H1 (cell line): ENCODE measurements around the gene KIAA0513. TPM values are rescaled to one million over a fixed set of nuclear protein-coding genes. Genes with fewer than 3 reads are reported as not detected.

Experiments
- CTCF ChIA-PET: fragments of 300-600 bp; sonication (Branson Sonifier 250); formaldehyde crosslinking; loops from one replicate; lab custom pipeline; 2021; ENCODE audit not compliant: partially characterized antibody; lab: Charles Lee
- POLR2A ChIA-PET: fragments of 300-600 bp; sonication (Branson Sonifier 250); formaldehyde crosslinking; loops from one replicate; lab custom pipeline; 2021; ENCODE audit warnings: inconsistent platforms; ENCODE audit not compliant: partially characterized antibody; lab: Charles Lee
- DNase-seq, 2 experiments: peaks; one replicate each; pipeline versions ENCODE4 v3.0.0 to v3.0.0-alpha.2; 2010 to 2022; ENCODE audit warnings: low spot score in 2 of 2, low read depth in 1 of 2, mixed read lengths in 1 of 2
- FAIRE-seq: peaks from 2 replicates; lab custom pipeline; 2011; peaks lifted over from hg19 to GRCh38; lab: Jason Lieb, UNC
- H2AFZ ChIP-seq: 2 replicates; pipeline ENCODE4 v1.8.1; 2012; ENCODE audit warnings: low read length, inconsistent platforms
- H2AK5ac ChIP-seq: 2 replicates; pipeline ENCODE4 v1.6.1; 2013; ENCODE audit warnings: low read depth, low read length
- H2BK120ac ChIP-seq: replicated peaks from 2 replicates; pipeline ENCODE3; 2013; ENCODE audit warnings: low read depth, low read length, inconsistent platforms
- H2BK12ac ChIP-seq: 2 replicates; pipeline ENCODE4 v1.6.1; 2013; ENCODE audit warnings: low read depth, low read length
- H2BK15ac ChIP-seq: 2 replicates; pipeline ENCODE4 v1.6.1; 2013; ENCODE audit warnings: low read length
- H2BK20ac ChIP-seq: 2 replicates; pipeline ENCODE4 v1.6.1; 2013; ENCODE audit warnings: low read length
- H2BK5ac ChIP-seq: 2 replicates; pipeline ENCODE4 v1.6.1; 2013; ENCODE audit warnings: low read depth, low read length
- H3K14ac ChIP-seq: 2 replicates; pipeline ENCODE4 v1.6.1; 2013; ENCODE audit warnings: inconsistent platforms; ENCODE audit not compliant: insufficient read length
- H3K18ac ChIP-seq: 2 replicates; pipeline ENCODE4 v1.6.1; 2013; ENCODE audit warnings: low read length; ENCODE audit errors: extremely low read depth
- H3K23ac ChIP-seq: 2 replicates; pipeline ENCODE4 v1.6.1; 2013; ENCODE audit warnings: inconsistent platforms; ENCODE audit not compliant: insufficient read length
- H3K23me2 ChIP-seq: 2 replicates; pipeline ENCODE4 v1.6.1; 2013; ENCODE audit warnings: low read depth, low read length
- H3K27ac ChIP-seq: 2 replicates; pipeline ENCODE4 v1.6.1; 2011; ENCODE audit warnings: low read depth, low read length, inconsistent platforms
- H3K27me3 ChIP-seq, 4 experiments: replicated peaks in 1 of 4; 1 replicate in 1 of 4; 2 replicates in 3 of 4; pipeline versions ENCODE4 v1.6.1 to v1.8.1; 2011 to 2013; ENCODE audit warnings: low read length in 3 of 4, mild to moderate bottlenecking in 3 of 4, inconsistent platforms in 2 of 4, mixed read lengths in 2 of 4, moderate library complexity in 1 of 4; ENCODE audit not compliant: control insufficient read depth in 3 of 4, insufficient read depth in 3 of 4; ENCODE audit errors: extremely low read depth in 1 of 4
- H3K36me3 ChIP-seq, 4 experiments: 2 replicates each; pipeline versions ENCODE4 v1.6.1 to v1.8.1; 2011 to 2013; ENCODE audit warnings: mild to moderate bottlenecking in 4 of 4, low read length in 3 of 4, moderate library complexity in 2 of 4, control low read depth in 1 of 4, inconsistent platforms in 1 of 4; ENCODE audit not compliant: insufficient read depth in 4 of 4, control insufficient read depth in 2 of 4
- H3K4ac ChIP-seq: replicated peaks from 2 replicates; pipeline ENCODE3; 2013; ENCODE audit warnings: low read length, low read depth, mixed read lengths, inconsistent platforms; ENCODE audit not compliant: insufficient read length
- H3K4me1 ChIP-seq, 4 experiments: replicated peaks in 1 of 4; 1 replicate in 1 of 4; 2 replicates in 3 of 4; pipeline versions ENCODE4 v1.6.1 to v1.8.1; 2011 to 2013; ENCODE audit warnings: low read length in 3 of 4, inconsistent platforms in 2 of 4, mixed read lengths in 1 of 4; ENCODE audit not compliant: insufficient read depth in 4 of 4, control insufficient read depth in 3 of 4
- H3K4me2 ChIP-seq, 2 experiments: 2 replicates each; pipeline versions ENCODE4 v1.6.1 to v1.8.1; 2011 to 2013; ENCODE audit warnings: low read depth in 2 of 2, low read length in 2 of 2, control low read depth in 1 of 2, inconsistent platforms in 1 of 2, mild to moderate bottlenecking in 1 of 2; ENCODE audit not compliant: insufficient read depth in 1 of 2
- H3K4me3 ChIP-seq, 4 experiments: fragments of 200-600, 300-600 bp in 1 of 4; sonication (generic), shearing (Covaris generic), sonication (Bioruptor Twin) in 1 of 4; 2 replicates each; pipeline versions ENCODE4 v1.5.1 to v1.8.1; 2011 to 2016; ENCODE audit warnings: low read length in 4 of 4, low read depth in 3 of 4, control low read depth in 2 of 4, inconsistent platforms in 2 of 4, mild to moderate bottlenecking in 2 of 4, mixed read lengths in 1 of 4, moderate library complexity in 1 of 4; ENCODE audit not compliant: insufficient read depth in 2 of 4; ENCODE audit errors: extremely low read depth in 1 of 4
- H3K56ac ChIP-seq: replicated peaks from 2 replicates; pipeline ENCODE3; 2013; ENCODE audit warnings: low read depth, mild to moderate bottlenecking, mixed read lengths, low read length, inconsistent platforms; ENCODE audit not compliant: insufficient read length
- H3K79me1 ChIP-seq: 2 replicates; pipeline ENCODE4 v1.6.1; 2013; ENCODE audit warnings: low read depth, low read length, control low read depth
- H3K79me2 ChIP-seq, 2 experiments: 2 replicates each; pipeline versions ENCODE4 v1.6.1 to v1.8.1; 2012 to 2013; ENCODE audit warnings: low read length in 2 of 2, mild to moderate bottlenecking in 2 of 2, inconsistent platforms in 1 of 2; ENCODE audit not compliant: insufficient read depth in 2 of 2, control insufficient read depth in 1 of 2
- H3K9ac ChIP-seq, 4 experiments: replicated peaks in 1 of 4; 1 replicate in 1 of 4; 2 replicates in 3 of 4; pipeline versions ENCODE4 v1.6.1 to v1.8.1; 2011 to 2013; ENCODE audit warnings: low read depth in 3 of 4, low read length in 3 of 4, control low read depth in 2 of 4, mild to moderate bottlenecking in 2 of 4, moderate library complexity in 2 of 4, inconsistent platforms in 1 of 4; ENCODE audit errors: extremely low read depth in 1 of 4
- H3K9me3 ChIP-seq, 2 experiments: 2 replicates each; pipeline versions ENCODE4 v1.6.1 to v1.8.1; 2012 to 2013; ENCODE audit warnings: mild to moderate bottlenecking in 2 of 2, moderate library complexity in 2 of 2, control low read depth in 1 of 2, inconsistent platforms in 1 of 2, low read depth in 1 of 2, low read length in 1 of 2, mixed read lengths in 1 of 2; ENCODE audit not compliant: insufficient read depth in 2 of 2
- H4K20me1 ChIP-seq, 2 experiments: replicated peaks in 1 of 2; 2 replicates each; pipeline versions ENCODE3 to v1.8.1; 2011 to 2013; ENCODE audit warnings: inconsistent platforms in 2 of 2, low read length in 2 of 2, mild to moderate bottlenecking in 1 of 2; ENCODE audit not compliant: insufficient read depth in 2 of 2, control insufficient read depth in 1 of 2
- H4K5ac ChIP-seq: 2 replicates; pipeline ENCODE4 v1.6.1; 2013; ENCODE audit warnings: low read length, low read depth, mixed read lengths, inconsistent platforms; ENCODE audit not compliant: insufficient read length
- H4K8ac ChIP-seq: 2 replicates; pipeline ENCODE4 v1.8.0; 2013; ENCODE audit warnings: mild to moderate bottlenecking, moderate library complexity, low read length, inconsistent platforms; ENCODE audit not compliant: insufficient read depth; ENCODE audit errors: extremely low read depth
- H4K91ac ChIP-seq: replicated peaks from 2 replicates; pipeline ENCODE3; 2013; ENCODE audit warnings: low read length, mixed read lengths, inconsistent platforms; ENCODE audit not compliant: insufficient read length
- CHD1 ChIP-seq: IDR thresholded peaks from 2 replicates; pipeline ENCODE4 v1.6.1; 2012; ENCODE audit warnings: low read depth, low read length, improper control_type of control experiment
- CREB1 ChIP-seq: IDR thresholded peaks from 2 replicates; pipeline ENCODE4 v1.6.1; 2012; ENCODE audit warnings: inconsistent platforms
- EGR1 ChIP-seq: IDR thresholded peaks from 2 replicates; pipeline ENCODE4 v1.6.1; 2011; ENCODE audit warnings: low read depth, low read length, borderline replicate concordance
- FOSL1 ChIP-seq: IDR thresholded peaks from 2 replicates; pipeline ENCODE4 v1.6.1; 2011; ENCODE audit warnings: mild to moderate bottlenecking, low read depth, low read length, moderate library complexity; ENCODE audit not compliant: insufficient read depth
- GTF2F1 ChIP-seq: IDR thresholded peaks from 2 replicates; pipeline ENCODE4 v1.6.1; 2012; ENCODE audit warnings: low read depth, low read length, improper control_type of control experiment, borderline replicate concordance
- JUND ChIP-seq: IDR thresholded peaks from 2 replicates; pipeline ENCODE4 v1.6.1; 2011; ENCODE audit warnings: mild to moderate bottlenecking, improper control_type of control experiment, low read length
- KDM4A ChIP-seq: IDR thresholded peaks from one replicate; pipeline ENCODE4 v1.7.1; 2012; ENCODE audit warnings: low read depth, mild to moderate bottlenecking, moderate library complexity, low read length, inconsistent platforms; ENCODE audit not compliant: severe bottlenecking
- KDM5A ChIP-seq: fragments of 200-600 bp; IDR thresholded peaks from 2 replicates; pipeline ENCODE4 v1.7.1; 2012; ENCODE audit warnings: mild to moderate bottlenecking, low read length, inconsistent platforms, mixed read lengths
- POLR2A ChIP-seq, 2 experiments: IDR thresholded peaks; 1 replicate in 1 of 2; 2 replicates in 1 of 2; pipeline ENCODE4 v1.6.1; 2011; ENCODE audit warnings: low read depth in 2 of 2, low read length in 2 of 2, mild to moderate bottlenecking in 2 of 2; ENCODE audit errors: control extremely low read depth in 1 of 2
- RAD21 ChIP-seq, 2 experiments: IDR thresholded peaks in 1 of 2; conservative IDR thresholded peaks in 1 of 2; 2 replicates each; pipeline ENCODE4 v1.6.1; 2011; ENCODE audit warnings: low read depth in 2 of 2, low read length in 2 of 2, improper control_type of control experiment in 1 of 2, inconsistent platforms in 1 of 2, mild to moderate bottlenecking in 1 of 2, moderate library complexity in 1 of 2
- SRF ChIP-seq: IDR thresholded peaks from 2 replicates; pipeline ENCODE4 v1.6.1; 2011; ENCODE audit warnings: mild to moderate bottlenecking, low read depth, low read length, moderate library complexity
- SUZ12 ChIP-seq: fragments of 200-600 bp; sonication (generic); IDR thresholded peaks from 2 replicates; pipeline ENCODE4 v1.6.1; 2012; ENCODE audit warnings: mild to moderate bottlenecking, inconsistent platforms, low read length, moderate library complexity, mixed read lengths
- TBP ChIP-seq: IDR thresholded peaks from 2 replicates; pipeline ENCODE4 v1.6.1; 2011; ENCODE audit warnings: low read depth, low read length, improper control_type of control experiment
- TCF12 ChIP-seq: IDR thresholded peaks from 2 replicates; pipeline ENCODE4 v1.6.1; 2011; ENCODE audit warnings: low read depth, mild to moderate bottlenecking, low read length
- TEAD4 ChIP-seq: IDR thresholded peaks from 2 replicates; pipeline ENCODE4 v1.6.1; 2012; ENCODE audit warnings: low read depth, low read length, inconsistent platforms, mixed read lengths
- WGBS, 2 experiments: shearing (Covaris generic) in 1 of 2; methylation state at CpG; one replicate each; pipeline versions ENCODE4 v1.1.6 to v1.1.7; 2013 to 2015; ENCODE audit warnings: low lambda C conversion rate in 2 of 2, mixed read lengths in 2 of 2, inconsistent platforms in 1 of 2, low coverage in 1 of 2, missing lambda C conversion rate in 1 of 2; ENCODE audit not compliant: insufficient replicate concordance in 2 of 2, insufficient coverage in 1 of 2, insufficient read length in 1 of 2; ENCODE audit errors: extremely low coverage in 1 of 2, missing lambda C conversion rate in 1 of 2; 5-methylcytosine and 5-hydroxymethylcytosine counted together
- polyA plus RNA-seq, 7 experiments: library from polyadenylated mRNA; depleted of rRNA in 3 of 7; stranded (reverse) in 5 of 7; unstranded in 2 of 7; fragments of >200 nt in 5 of 7; fragments of 200-250 nt in 2 of 7; gene quantifications; 1 replicate in 5 of 7; 2 replicates in 1 of 7; 4 replicates in 1 of 7; pipeline versions ENCODE4 v1.2.1 to v1.2.3, GENCODE V29; 2011 to 2013; ENCODE audit warnings: missing spikeins in 2 of 7, mixed read lengths in 2 of 7
- total RNA-seq: library from RNA; stranded (reverse); fragmentation: NEBNext Ultra II Directional; extraction: Animal tissue kit (Norgen Biotek cat#: 25700); gene quantifications from 2 replicates; pipeline ENCODE4 v1.2.1, GENCODE V29; 2021
- TF ChIP-seq, protein P1 (sequence below): IDR thresholded peaks from 2 replicates; pipeline ENCODE4 v1.6.1; 2012; ENCODE audit warnings: inconsistent platforms

KIAA0513 gene
- total and polyA plus RNA-seq, 2 of the 8 experiments (the other 6 are each of a cell fraction or from before 2014, with no cell fraction given): 2.1 to 6.1 TPM

- Histone ChIP-seq H3K79me2 (no peaks in the 10 kb centered on the region), H3K14ac (no peak overlapping the region), H3K56ac (no peak overlapping the region), H4K5ac (no peak overlapping the region), H2BK5ac (no peak overlapping the region), H3K27ac (no peak overlapping the region), H2BK15ac (no peak overlapping the region), H2BK20ac (no peak overlapping the region), H3K9me3 (no peaks in the 10 kb centered on the region), H3K79me1 (no peaks in the 10 kb centered on the region), H4K20me1 (no peaks in the 10 kb centered on the region), H3K27me3 (peaks cover 0 to 4% (median 0%) of the 10 kb centered on the region in 4 experiments; a peak in 1 of 7 replicates), H2AK5ac (no peak overlapping the region), H3K4me1 (no peaks in the 10 kb centered on the region), H2AFZ (no peak overlapping the region), H3K18ac (no peak overlapping the region), H3K4ac (no peak overlapping the region), H3K4me2 (no peak overlapping the region), H2BK12ac (no peak overlapping the region), H3K23ac (no peak overlapping the region), H4K8ac (no peak overlapping the region), H3K36me3 (no peaks in the 10 kb centered on the region), H2BK120ac (no peak overlapping the region), H4K91ac (no peak overlapping the region), H3K4me3 (no peak overlapping the region), H3K23me2 (no peaks in the 10 kb centered on the region), H3K9ac (no peak overlapping the region)
- FAIRE-seq (no peak), DNase-seq (no peak)
- ChIA-PET CTCF (interaction anchor here (1.2 to 1.5 kb wide), 2 partner anchors 21 to 355 kb away, joined by 5 to 9 read pairs; no protein-coding TSS in a partner anchor), POLR2A (no interaction called here)
- 87% methylated on average over 13 of the region's 13 CpGs; no CpG with 5 or more reads in 1 of the 2 experiments for WGBS, 2 experiments
- TF ChIP-seq EGR1 (no peak), SUZ12 (no peak), TCF12 (no peak), CREB1 (no peak), TEAD4 (no peak), KDM4A (no peak), POLR2A (IDR thresholded peaks at IDR 0.05; ENCODE audit: control extremely low read depth in 1 of 2, low read depth in 2 of 2, low read length in 2 of 2) (no peak), JUND (no peak), FOSL1 (no peak), RAD21 (IDR thresholded peaks at IDR 0.05 in 1 of 2, conservative IDR thresholded peaks at IDR 0.05 in 1 of 2; ENCODE audit: low read depth in 2 of 2, low read length in 2 of 2) (no peak), KDM5A (no peak), SRF (no peak), CHD1 (no peak), TBP (no peak), GTF2F1 (no peak)
- TF ChIP-seq, protein P1, sequence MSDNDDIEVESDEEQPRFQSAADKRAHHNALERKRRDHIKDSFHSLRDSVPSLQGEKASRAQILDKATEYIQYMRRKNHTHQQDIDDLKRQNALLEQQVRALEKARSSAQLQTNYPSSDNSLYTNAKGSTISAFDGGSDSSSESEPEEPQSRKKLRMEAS: no peak
Observed at GRCh38 chr16:85093705-85094104, 66.1 kb downstream of the KIAA0513 start.
